IgD-negative memory B cell (primary cell): ENCODE measurements around the gene ETV6. TPM values are rescaled to one million over a fixed set of nuclear protein-coding genes. Genes with fewer than 3 reads are reported as not detected.
"Not testable (repeated sequence)": the region's sequence is repeated elsewhere in the genome, so short reads cannot be mapped to it uniquely, and the experiment has no call there.

Experiments used
- H3K27ac Mint-ChIP-seq, 3 donors: one replicate each; pipeline ENCODE4 v1.8.0; 2020 to 2022; ENCODE audit warnings: mild to moderate bottlenecking in 3 of 3, mixed read lengths in 3 of 3, moderate library complexity in 1 of 3
- H3K27me3 Mint-ChIP-seq: one replicate; pipeline ENCODE4 v1.8.0; 2021; ENCODE audit warnings: mixed read lengths
- H3K36me3 Mint-ChIP-seq: one replicate; pipeline ENCODE4 v1.8.0; 2020; ENCODE audit warnings: mild to moderate bottlenecking, mixed read lengths
- H3K4me1 Mint-ChIP-seq, 3 donors: one replicate each; pipeline ENCODE4 v1.8.0; 2020 to 2022; ENCODE audit warnings: mixed read lengths in 3 of 3, mild to moderate bottlenecking in 1 of 3
- H3K4me3 Mint-ChIP-seq, 4 donors: one replicate each; pipeline ENCODE4 v1.8.0; 2020 to 2022; ENCODE audit warnings: mild to moderate bottlenecking in 4 of 4, mixed read lengths in 4 of 4, moderate library complexity in 3 of 4
- H3K9me3 Mint-ChIP-seq, 3 donors: one replicate each; pipeline ENCODE4 v1.8.0; 2020 to 2021; ENCODE audit warnings: mixed read lengths in 3 of 3, mild to moderate bottlenecking in 1 of 3
- polyA plus RNA-seq: library from polyadenylated mRNA; unstranded; fragments of 300-500 nt; fragmentation: Illumina TruSeq; gene quantifications from one replicate; pipeline ENCODE4 v1.2.3, GENCODE V29; 2021

The ETV6 gene
- polyA plus RNA-seq, 1 donor from 2014 or later: 9.8 TPM

GRCh38 chr12:11669348-11669747 lies 19.9 kb downstream of the ETV6 start:
- no peaks in the 10 kb centered on the region for H3K9me3 Mint-ChIP-seq
- no peaks in the 10 kb centered on the region for H3K27me3 Mint-ChIP-seq
- peaks cover 42 to 67% (median 67%) of the 10 kb centered on the region in 3 donors for H3K4me1 Mint-ChIP-seq
- peaks cover 9% of the 10 kb centered on the region for H3K36me3 Mint-ChIP-seq
- peak overlapping the region in 1 of 3 donors; percentile 79 for H3K27ac Mint-ChIP-seq
- H3K4me3 Mint-ChIP-seq: no peak overlapping the region

GRCh38 chr12:11672256-11673191 lies 23.1 kb downstream of the ETV6 start:
- peak overlapping the region in 2 of 3 donors; percentile 72 to 89 for H3K27ac Mint-ChIP-seq
- H3K27me3 Mint-ChIP-seq: no peaks in the 10 kb centered on the region
- H3K9me3 Mint-ChIP-seq: no peaks in the 10 kb centered on the region
- H3K4me1 Mint-ChIP-seq: peaks cover 38 to 70% (median 69%) of the 10 kb centered on the region in 3 donors
- H3K4me3 Mint-ChIP-seq: peak overlapping the region in 1 of 4 donors; percentile 19
- H3K36me3 Mint-ChIP-seq: peaks cover 2% of the 10 kb centered on the region

GRCh38 chr12:11673666-11674461 lies 24.4 kb downstream of the ETV6 start:
- Mint-ChIP-seq H3K4me1 (peaks cover 42 to 68% (median 66%) of the 10 kb centered on the region in 3 donors), H3K9me3 (no peaks in the 10 kb centered on the region), H3K36me3 (peaks cover 2% of the 10 kb centered on the region), H3K4me3 (no peak overlapping the region), H3K27me3 (no peaks in the 10 kb centered on the region), H3K27ac (peak overlapping the region; percentile 3 to 81 (median 34))

- H3K9me3 Mint-ChIP-seq: no peaks in the 10 kb centered on the region
- H3K27ac Mint-ChIP-seq: no peak overlapping the region
- peak overlapping the region in 1 of 4 donors; percentile 18 for H3K4me3 Mint-ChIP-seq
- H3K36me3 Mint-ChIP-seq: no peaks in the 10 kb centered on the region
- H3K4me1 Mint-ChIP-seq: peaks cover 41 to 68% (median 66%) of the 10 kb centered on the region in 3 donors
- H3K27me3 Mint-ChIP-seq: no peaks in the 10 kb centered on the region
Observed at GRCh38 chr12:11674894-11675390, 25.5 kb downstream of the ETV6 start.

GRCh38 chr12:11676052-11676451 lies 26.6 kb downstream of the ETV6 start:
- Mint-ChIP-seq H3K27me3 (no peaks in the 10 kb centered on the region), H3K27ac (peak overlapping the region in 1 of 3 donors; percentile 1), H3K4me1 (peaks cover 40 to 72% (median 64%) of the 10 kb centered on the region in 3 donors), H3K4me3 (no peak overlapping the region), H3K36me3 (no peaks in the 10 kb centered on the region), H3K9me3 (no peaks in the 10 kb centered on the region)

- Mint-ChIP-seq H3K36me3 (peaks cover 3% of the 10 kb centered on the region), H3K27ac (peak overlapping the region in 1 of 3 donors; percentile 17), H3K9me3 (no peaks in the 10 kb centered on the region), H3K4me1 (peaks cover 38 to 70% (median 64%) of the 10 kb centered on the region in 3 donors), H3K4me3 (no peak overlapping the region), H3K27me3 (no peaks in the 10 kb centered on the region)
Observed at GRCh38 chr12:11677093-11677492, 27.6 kb downstream of the ETV6 start.

- H3K4me3 Mint-ChIP-seq: no peak overlapping the region
- H3K9me3 Mint-ChIP-seq: no peaks in the 10 kb centered on the region
- H3K27ac Mint-ChIP-seq: peak overlapping the region in 1 of 3 donors; percentile 17
- no peaks in the 10 kb centered on the region for H3K27me3 Mint-ChIP-seq
- peaks cover 3% of the 10 kb centered on the region for H3K36me3 Mint-ChIP-seq
- peaks cover 38 to 70% (median 62%) of the 10 kb centered on the region in 3 donors for H3K4me1 Mint-ChIP-seq
Observed at GRCh38 chr12:11677752-11678151, 28.3 kb downstream of the ETV6 start.

GRCh38 chr12:11678781-11679180 lies 29.3 kb downstream of the ETV6 start:
- no peaks in the 10 kb centered on the region for H3K9me3 Mint-ChIP-seq
- no peak overlapping the region for H3K27ac Mint-ChIP-seq
- peaks cover 35 to 71% (median 61%) of the 10 kb centered on the region in 3 donors for H3K4me1 Mint-ChIP-seq

GRCh38 chr12:11681207-11681606 lies 31.7 kb downstream of the ETV6 start:
- Mint-ChIP-seq H3K27ac (no peak overlapping the region), H3K4me3 (no peak overlapping the region), H3K27me3 (no peaks in the 10 kb centered on the region), H3K36me3 (peaks cover 3% of the 10 kb centered on the region), H3K9me3 (no peaks in the 10 kb centered on the region), H3K4me1 (peaks cover 32 to 66% (median 64%) of the 10 kb centered on the region in 3 donors)

More at GRCh38 chr12:11678781-11679180, 29.3 kb downstream of the ETV6 start:
- Mint-ChIP-seq H3K36me3 (peaks cover 3% of the 10 kb centered on the region), H3K27me3 (no peaks in the 10 kb centered on the region), H3K4me3 (no peak overlapping the region)

GRCh38 chr12:11681695-11682094 lies 32.2 kb downstream of the ETV6 start:
- H3K27me3 Mint-ChIP-seq, H3K36me3 Mint-ChIP-seq, H3K27ac Mint-ChIP-seq, H3K9me3 Mint-ChIP-seq, H3K4me3 Mint-ChIP-seq: not testable (repeated sequence)
- peaks cover 27 to 63% (median 60%) of the 10 kb centered on the region in 3 donors for H3K4me1 Mint-ChIP-seq

GRCh38 chr12:11684393-11684792 lies 34.9 kb downstream of the ETV6 start:
- Mint-ChIP-seq H3K36me3 (peaks cover 5% of the 10 kb centered on the region), H3K9me3 (no peaks in the 10 kb centered on the region), H3K27me3 (no peaks in the 10 kb centered on the region), H3K4me1 (peaks cover 28 to 52% (median 52%) of the 10 kb centered on the region in 3 donors), H3K4me3 (no peak overlapping the region), H3K27ac (peak overlapping the region in 2 of 3 donors; percentile 57 to 63)

GRCh38 chr12:11684811-11685210 lies 35.3 kb downstream of the ETV6 start:
- H3K36me3 Mint-ChIP-seq: peaks cover 5% of the 10 kb centered on the region

GRCh38 chr12:11685316-11685715 lies 35.8 kb downstream of the ETV6 start:
- peaks cover 9% of the 10 kb centered on the region for H3K36me3 Mint-ChIP-seq
- no peak overlapping the region for H3K4me3 Mint-ChIP-seq
- H3K9me3 Mint-ChIP-seq: no peaks in the 10 kb centered on the region
- H3K27me3 Mint-ChIP-seq: no peaks in the 10 kb centered on the region
- peak overlapping the region in 1 of 3 donors; percentile 24 for H3K27ac Mint-ChIP-seq
- H3K4me1 Mint-ChIP-seq: peaks cover 30 to 53% (median 49%) of the 10 kb centered on the region in 3 donors

More at GRCh38 chr12:11684811-11685210, 35.3 kb downstream of the ETV6 start:
- no peaks in the 10 kb centered on the region for H3K27me3 Mint-ChIP-seq
- H3K4me3 Mint-ChIP-seq: no peak overlapping the region
- peaks cover 26 to 48% (median 48%) of the 10 kb centered on the region in 3 donors for H3K4me1 Mint-ChIP-seq
- H3K9me3 Mint-ChIP-seq: no peaks in the 10 kb centered on the region
- H3K27ac Mint-ChIP-seq: peak overlapping the region in 2 of 3 donors; percentile 57 to 63

GRCh38 chr12:11685716-11686115 lies 36.2 kb downstream of the ETV6 start:
- Mint-ChIP-seq H3K27me3 (no peaks in the 10 kb centered on the region), H3K4me3 (no peak overlapping the region), H3K27ac (peak overlapping the region in 1 of 3 donors; percentile 24), H3K9me3 (no peaks in the 10 kb centered on the region), H3K4me1 (peaks cover 30 to 51% (median 47%) of the 10 kb centered on the region in 3 donors), H3K36me3 (peaks cover 9% of the 10 kb centered on the region)
